Astrocyte (in vitro differentiated cells and primary cell): Measurements from ENCODE around the gene FOS.

Source experiments
- CTCF ChIP-seq: IDR thresholded peaks from 2 replicates; pipeline ENCODE4 v1.5.1; 2011; ENCODE audit warnings: low read depth, mild to moderate bottlenecking, inconsistent platforms, low read length, moderate library complexity; ENCODE audit not compliant: insufficient read depth
- EZH2 ChIP-seq: IDR thresholded peaks from 2 replicates; pipeline ENCODE4 v1.6.1; 2012; ENCODE audit warnings: mild to moderate bottlenecking, low read length, inconsistent platforms; ENCODE audit not compliant: insufficient read depth

GRCh38 chr14:75242546-75243273, 35.9 kb upstream of the FOS start:
- no peak for TF ChIP-seq CTCF
- no peak for TF ChIP-seq EZH2
